OCI-LY3 (cell line): ENCODE data around the gene EPC1.
"Not testable (repeated sequence)": the region's sequence is repeated elsewhere in the genome, so short reads cannot be mapped to it uniquely, and the experiment has no call there.

Experiments used
- H2AFZ ChIP-seq: fragments of 200-600, 300-600 bp; shearing (Covaris generic); 2 replicates; pipeline ENCODE4 v1.6.0; 2014; ENCODE audit warnings: antibody characterized with exemption, low read depth, low read length
- H3K27ac ChIP-seq: fragments of 200-600, 300-600 bp; sonication (generic); 2 replicates; pipeline ENCODE4 v1.5.1; 2014; ENCODE audit warnings: mild to moderate bottlenecking, low read length, moderate library complexity, mixed read lengths
- H3K27me3 ChIP-seq: fragments of 200-600, 300-600 bp; sonication (generic); 2 replicates; pipeline ENCODE4 v1.6.1; 2014; ENCODE audit warnings: low read depth, low read length, mixed read lengths
- H3K36me3 ChIP-seq: fragments of 200-600, 300-600 bp; sonication (generic); replicated peaks from 2 replicates; pipeline ENCODE3; 2014; ENCODE audit warnings: low read depth, low read length, mixed read lengths
- H3K4me1 ChIP-seq: fragments of 300-600, 200-600 bp; sonication (generic); 2 replicates; pipeline ENCODE4 v1.6.1; 2014; ENCODE audit warnings: low read length, mixed read lengths
- H3K4me2 ChIP-seq: fragments of 200-600, 300-600 bp; sonication (generic); 2 replicates; pipeline ENCODE4 v1.6.1; 2014; ENCODE audit warnings: low read length, mixed read lengths
- H3K4me3 ChIP-seq: fragments of 300-600, 200-600 bp; sonication (generic); 2 replicates; pipeline ENCODE4 v1.5.1; 2014; ENCODE audit warnings: antibody characterized with exemption, mild to moderate bottlenecking, low read length, moderate library complexity
- H3K79me2 ChIP-seq: fragments of 300-600, 200-600 bp; shearing (Covaris generic); 2 replicates; pipeline ENCODE4 v1.6.1; 2014; ENCODE audit warnings: mild to moderate bottlenecking, low read length, mixed read lengths
- H3K9ac ChIP-seq: fragments of 300-600, 200-600 bp; shearing (Covaris generic); 2 replicates; pipeline ENCODE4 v1.6.0; 2014; ENCODE audit warnings: mild to moderate bottlenecking, low read length, moderate library complexity
- H3K9me3 ChIP-seq: fragments of 200-600, 300-600 bp; shearing (Covaris generic); 2 replicates; pipeline ENCODE4 v1.6.1; 2014; ENCODE audit warnings: low read length, mixed read lengths; ENCODE audit not compliant: insufficient read depth
- H4K20me1 ChIP-seq: fragments of 200-600, 300-600 bp; sonication (generic); 2 replicates; pipeline ENCODE4 v1.6.1; 2016; ENCODE audit warnings: low read length, mixed read lengths; ENCODE audit not compliant: insufficient read depth
- CTCF ChIP-seq: fragments of 200-600, 300-600 bp; sonication (generic); IDR thresholded peaks from 2 replicates; pipeline ENCODE4 v1.5.1; 2014; ENCODE audit warnings: antibody characterized with exemption, low read length, low read depth
- EZH2phosphoT487 ChIP-seq: fragments of 200-600 bp; shearing (Covaris generic); IDR thresholded peaks from 2 replicates; pipeline ENCODE4 v1.6.1; 2018; ENCODE audit warnings: antibody characterized with exemption, mixed run types, low read depth

Gene EPC1

GRCh38 chr10:32227802-32228201 is 119.2 kb downstream of the EPC1 start:
- H3K27me3 ChIP-seq, result no peaks in the 10 kb centered on the region
- H3K9me3 ChIP-seq, result no peaks in the 10 kb centered on the region
- H4K20me1 ChIP-seq, result no peaks in the 10 kb centered on the region
- no peaks in the 10 kb centered on the region for H3K4me1 ChIP-seq
- no peak overlapping the region for H3K9ac ChIP-seq
- no peak overlapping the region for H2AFZ ChIP-seq
- no peak for TF ChIP-seq CTCF
- TF ChIP-seq EZH2phosphoT487, result no peak
- H3K27ac ChIP-seq, result no peak overlapping the region
- H3K36me3 ChIP-seq, result no peaks in the 10 kb centered on the region
- no peak overlapping the region for H3K4me2 ChIP-seq
- no peak overlapping the region for H3K4me3 ChIP-seq
- no peaks in the 10 kb centered on the region for H3K79me2 ChIP-seq

GRCh38 chr10:32226624-32227023 is 120.3 kb downstream of the EPC1 start:
- Histone ChIP-seq H2AFZ (no peak overlapping the region), H4K20me1 (no peaks in the 10 kb centered on the region), H3K9me3 (no peaks in the 10 kb centered on the region), H3K27ac (no peak overlapping the region), H3K36me3 (no peaks in the 10 kb centered on the region), H3K9ac (no peak overlapping the region), H3K79me2 (no peaks in the 10 kb centered on the region), H3K4me3 (no peak overlapping the region), H3K4me2 (no peak overlapping the region), H3K4me1 (no peaks in the 10 kb centered on the region), H3K27me3 (no peaks in the 10 kb centered on the region)
- TF ChIP-seq CTCF, result no peak
- no peak for TF ChIP-seq EZH2phosphoT487

GRCh38 chr10:32225976-32226375 is 121.0 kb downstream of the EPC1 start:
- Histone ChIP-seq H3K9ac (no peak overlapping the region), H3K4me2 (no peak overlapping the region), H3K27ac (no peak overlapping the region), H3K4me1 (no peaks in the 10 kb centered on the region), H3K4me3 (no peak overlapping the region), H3K36me3 (no peaks in the 10 kb centered on the region), H3K79me2 (no peaks in the 10 kb centered on the region), H3K9me3 (no peaks in the 10 kb centered on the region), H4K20me1 (no peaks in the 10 kb centered on the region), H3K27me3 (no peaks in the 10 kb centered on the region), H2AFZ (no peak overlapping the region)
- no peak for TF ChIP-seq EZH2phosphoT487
- no peak for TF ChIP-seq CTCF

- H4K20me1 ChIP-seq, H3K4me3 ChIP-seq, H3K9ac ChIP-seq, H3K27me3 ChIP-seq, H3K27ac ChIP-seq, H3K79me2 ChIP-seq, H3K4me2 ChIP-seq, H3K9me3 ChIP-seq, H3K4me1 ChIP-seq, H2AFZ ChIP-seq, H3K36me3 ChIP-seq: not testable (repeated sequence)
Measured at GRCh38 chr10:32222376-32222775, 124.6 kb downstream of the EPC1 start.

- H3K4me1 ChIP-seq, H3K27me3 ChIP-seq, H4K20me1 ChIP-seq, H3K4me3 ChIP-seq, H3K9me3 ChIP-seq, H2AFZ ChIP-seq, H3K9ac ChIP-seq, H3K4me2 ChIP-seq, H3K27ac ChIP-seq, H3K36me3 ChIP-seq, H3K79me2 ChIP-seq: not testable (repeated sequence)
Measured at GRCh38 chr10:32219156-32219555, 127.8 kb downstream of the EPC1 start.

GRCh38 chr10:32218206-32219044 is 128.5 kb downstream of the EPC1 start:
- H3K9me3 ChIP-seq, H3K9ac ChIP-seq, H3K4me3 ChIP-seq, H2AFZ ChIP-seq, H3K79me2 ChIP-seq, H3K36me3 ChIP-seq, H3K4me1 ChIP-seq, H3K27me3 ChIP-seq, H3K4me2 ChIP-seq, H4K20me1 ChIP-seq, H3K27ac ChIP-seq: not testable (repeated sequence)
